Neutrophil (primary cell): ENCODE measurements around the gene PAAF1.

Experiments
- H3K27ac ChIP-seq: fragments of 200-600 bp; sonication (generic); 2 replicates; pipeline ENCODE4 v1.5.1; 2016; ENCODE audit warnings: mild to moderate bottlenecking, moderate library complexity
- H3K27me3 ChIP-seq: fragments of 200-600 bp; sonication (generic); 2 replicates; pipeline ENCODE4 v1.6.0; 2016; ENCODE audit warnings: mild to moderate bottlenecking
- H3K36me3 ChIP-seq: fragments of 200-600 bp; sonication (generic); 2 replicates; pipeline ENCODE4 v1.5.1; 2017
- H3K4me1 ChIP-seq, 2 experiments: fragments of 200-600 bp in 1 of 2; sonication (generic) in 1 of 2; 1 replicate in 1 of 2; 2 replicates in 1 of 2; pipeline versions ENCODE4 v1.5.1 to v1.6.1; 2013 to 2016; ENCODE audit warnings: low read depth in 1 of 2, low read length in 1 of 2, mild to moderate bottlenecking in 1 of 2, moderate library complexity in 1 of 2; ENCODE audit not compliant: control insufficient read depth in 1 of 2, insufficient read depth in 1 of 2
- H3K4me3 ChIP-seq, 2 experiments: fragments of 200-600 bp in 1 of 2; sonication (generic) in 1 of 2; 1 replicate in 1 of 2; 2 replicates in 1 of 2; pipeline ENCODE4 v1.5.1; 2013 to 2016; ENCODE audit warnings: low read depth in 1 of 2, low read length in 1 of 2, mild to moderate bottlenecking in 1 of 2, moderate library complexity in 1 of 2
- H3K9me3 ChIP-seq: fragments of 200-600 bp; sonication (generic); 2 replicates; pipeline ENCODE4 v1.5.1; 2016
- CTCF ChIP-seq: fragments of 200-600 bp; sonication (generic); IDR thresholded peaks from 2 replicates; pipeline ENCODE4 v1.5.1; 2016; ENCODE audit warnings: antibody characterized with exemption

The PAAF1 gene

GRCh38 chr11:73977856-73978519, 101.2 kb downstream of the PAAF1 start:
- TF ChIP-seq CTCF: no peak
- no peaks in the 10 kb centered on the region for H3K27me3 ChIP-seq
- no peak overlapping the region for H3K4me3 ChIP-seq
- H3K4me1 ChIP-seq: peaks cover 46 to 51% of the 10 kb centered on the region in 2 experiments
- H3K36me3 ChIP-seq: peaks cover 66% of the 10 kb centered on the region
- no peaks in the 10 kb centered on the region for H3K9me3 ChIP-seq
- peak overlapping the region; percentile 87 for H3K27ac ChIP-seq

- Histone ChIP-seq H3K4me1 (peaks cover 46 to 54% of the 10 kb centered on the region in 2 experiments), H3K4me3 (no peak overlapping the region), H3K27ac (peak overlapping the region; percentile 87), H3K36me3 (peaks cover 60% of the 10 kb centered on the region), H3K27me3 (no peaks in the 10 kb centered on the region), H3K9me3 (no peaks in the 10 kb centered on the region)
- no peak for TF ChIP-seq CTCF
Measured at GRCh38 chr11:73978576-73979086, 101.8 kb downstream of the PAAF1 start.

- Histone ChIP-seq H3K9me3 (no peaks in the 10 kb centered on the region), H3K27ac (peak overlapping the region; percentile 87), H3K4me1 (peaks cover 49 to 52% of the 10 kb centered on the region in 2 experiments), H3K4me3 (peak overlapping the region; percentile 66 to 89), H3K36me3 (peaks cover 43% of the 10 kb centered on the region), H3K27me3 (no peaks in the 10 kb centered on the region)
- no peak for TF ChIP-seq CTCF
Measured at GRCh38 chr11:73980001-73980961, 103.5 kb downstream of the PAAF1 start.
